Body of pancreas (tissue), 4 donors: ENCODE data around the gene LHCGR.

ENCODE experiments used
- POLR2A ChIP-seq, 3 donors: fragments of 450-650 bp; IDR thresholded peaks; one replicate each; pipeline ENCODE4 v1.6.1; 2016; ENCODE audit warnings: antibody characterized with exemption in 3 of 3, mild to moderate bottlenecking in 2 of 3
- TF ChIP-seq, protein P1 (sequence below), 7 experiments: fragments of 450-650 bp in 4 of 7; fragments of 200-600 bp in 3 of 7; sonication (generic) in 3 of 7; IDR thresholded peaks; one replicate each; pipeline ENCODE4 v1.5.1; 2016 to 2019; ENCODE audit warnings: antibody characterized with exemption in 7 of 7

DNA sequence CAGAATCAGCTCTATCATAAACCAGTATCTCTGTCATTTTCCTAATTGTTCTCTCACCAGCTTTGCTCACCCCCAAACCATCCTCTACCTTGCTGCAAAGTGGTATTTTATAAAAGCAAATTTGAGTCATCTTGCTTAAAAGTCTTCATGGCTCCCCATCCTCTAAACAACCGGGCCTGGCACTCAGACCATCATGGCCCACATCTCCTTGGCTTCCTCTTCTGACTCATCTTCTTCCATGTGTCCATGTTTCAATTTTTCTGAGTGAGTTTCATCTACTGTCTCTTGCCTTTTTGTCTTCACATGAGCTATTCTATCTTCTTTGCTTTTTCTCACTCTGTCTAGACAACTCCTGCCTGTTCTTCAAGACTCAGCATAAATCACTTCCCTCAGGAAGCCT, 58.6 kb downstream of the LHCGR start:
- TF ChIP-seq, protein P1, sequence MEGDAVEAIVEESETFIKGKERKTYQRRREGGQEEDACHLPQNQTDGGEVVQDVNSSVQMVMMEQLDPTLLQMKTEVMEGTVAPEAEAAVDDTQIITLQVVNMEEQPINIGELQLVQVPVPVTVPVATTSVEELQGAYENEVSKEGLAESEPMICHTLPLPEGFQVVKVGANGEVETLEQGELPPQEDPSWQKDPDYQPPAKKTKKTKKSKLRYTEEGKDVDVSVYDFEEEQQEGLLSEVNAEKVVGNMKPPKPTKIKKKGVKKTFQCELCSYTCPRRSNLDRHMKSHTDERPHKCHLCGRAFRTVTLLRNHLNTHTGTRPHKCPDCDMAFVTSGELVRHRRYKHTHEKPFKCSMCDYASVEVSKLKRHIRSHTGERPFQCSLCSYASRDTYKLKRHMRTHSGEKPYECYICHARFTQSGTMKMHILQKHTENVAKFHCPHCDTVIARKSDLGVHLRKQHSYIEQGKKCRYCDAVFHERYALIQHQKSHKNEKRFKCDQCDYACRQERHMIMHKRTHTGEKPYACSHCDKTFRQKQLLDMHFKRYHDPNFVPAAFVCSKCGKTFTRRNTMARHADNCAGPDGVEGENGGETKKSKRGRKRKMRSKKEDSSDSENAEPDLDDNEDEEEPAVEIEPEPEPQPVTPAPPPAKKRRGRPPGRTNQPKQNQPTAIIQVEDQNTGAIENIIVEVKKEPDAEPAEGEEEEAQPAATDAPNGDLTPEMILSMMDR (IDR thresholded peaks at IDR 0.05) = no peak
- TF ChIP-seq POLR2A (IDR thresholded peaks at IDR 0.05) = no peak
